Cortex of kidney (tissue), 1 donor: ENCODE results near the gene AFAP1.

Source experiments
- DNase-seq: peaks from one replicate; lab custom pipeline; 2025; lab: John Stamatoyannopoulos, UW

The AFAP1 gene

GRCh38 chr4:7755561-7755960 is 184.1 kb downstream of the AFAP1 start:
- DNase-seq, result no peak

- DNase-seq, result no peak
Measured at GRCh38 chr4:7754565-7755262, 184.9 kb downstream of the AFAP1 start.

- DNase-seq, result no peak
Measured at GRCh38 chr4:7753931-7754465, 185.7 kb downstream of the AFAP1 start.

- no peak for DNase-seq
Measured at GRCh38 chr4:7753271-7753670, 186.4 kb downstream of the AFAP1 start.

GRCh38 chr4:7752649-7753048 is 187.0 kb downstream of the AFAP1 start:
- no peak for DNase-seq

GRCh38 chr4:7750972-7751371 is 188.7 kb downstream of the AFAP1 start:
- DNase-seq, result no peak

GRCh38 chr4:7750523-7750922 is 189.1 kb downstream of the AFAP1 start:
- DNase-seq, result no peak

- no peak for DNase-seq
Measured at GRCh38 chr4:7747566-7747965, 192.1 kb downstream of the AFAP1 start.

- no peak for DNase-seq
Measured at GRCh38 chr4:7747062-7747385, 192.6 kb downstream of the AFAP1 start.

GRCh38 chr4:7746351-7747061 is 193.2 kb downstream of the AFAP1 start:
- no peak for DNase-seq

GRCh38 chr4:7745301-7745885 is 194.3 kb downstream of the AFAP1 start:
- DNase-seq, result no peak

- no peak for DNase-seq
Measured at GRCh38 chr4:7744142-7744804, 195.4 kb downstream of the AFAP1 start.

- DNase-seq, result no peak
Measured at GRCh38 chr4:7742807-7743280, 196.8 kb downstream of the AFAP1 start.

- DNase-seq, result no peak
Measured at GRCh38 chr4:7741946-7742806, 197.5 kb downstream of the AFAP1 start.

GRCh38 chr4:7740866-7741525 is 198.7 kb downstream of the AFAP1 start:
- DNase-seq, result no peak

- no peak for DNase-seq
Measured at GRCh38 chr4:7739918-7740865, 199.5 kb downstream of the AFAP1 start.

- no peak for DNase-seq
Measured at GRCh38 chr4:7739077-7739917, 200.4 kb downstream of the AFAP1 start.

- no peak for DNase-seq
Measured at GRCh38 chr4:7738458-7739076, 201.1 kb downstream of the AFAP1 start.
